Activated gamma-delta T cell treated with anti-CD3 and anti-CD28 coated beads, Interleukin-2, amount 50 U/mL, for 16 hours (primary cell): Measurements from ENCODE around the gene RGS16.
A peak's percentile ranks its signal among the peaks of the same experiment; 100 is the strongest.

Experiments
- DNase-seq: peaks from one replicate; pipeline ENCODE4 v3.0.0-alpha.2; 2020; ENCODE audit warnings: low read depth

RGS16 gene

DNA sequence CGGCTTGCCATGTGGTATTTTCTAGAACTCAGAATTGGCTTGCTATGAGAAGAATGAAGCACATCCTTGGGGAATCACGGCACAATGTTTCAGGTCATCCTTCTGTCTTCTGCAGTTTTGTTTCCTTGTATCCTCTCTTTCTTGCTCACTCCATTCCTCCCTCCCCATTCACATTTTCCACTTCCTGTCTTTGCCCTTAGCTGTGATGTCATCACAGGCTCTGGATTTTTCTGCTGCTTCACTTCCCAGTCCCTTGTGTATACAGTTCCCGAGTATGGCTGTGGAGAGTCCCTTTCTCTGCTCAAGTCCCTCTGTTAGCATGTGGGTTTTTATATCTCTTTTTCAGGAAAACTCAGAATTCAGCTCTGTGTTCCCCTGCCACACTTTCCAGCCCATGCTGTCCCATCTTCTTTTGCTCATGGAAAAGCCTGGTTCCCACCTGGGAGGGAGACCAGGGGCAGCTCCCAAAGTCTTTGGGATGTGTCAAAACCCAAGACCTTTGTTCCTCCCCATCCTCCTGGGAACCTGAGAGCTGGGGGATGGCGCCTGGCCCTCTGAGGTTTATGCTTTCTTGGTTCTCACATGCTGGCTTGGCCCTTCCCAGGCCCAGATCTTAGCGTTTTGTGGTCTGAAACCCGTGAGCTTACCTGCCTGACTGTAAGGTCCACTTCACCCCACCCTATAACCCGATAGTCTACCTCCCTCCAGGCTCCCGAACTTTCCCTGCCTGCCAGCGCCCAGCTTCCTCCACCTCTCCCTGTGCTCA, 4.8 kb upstream of the RGS16 start:
- no peak for DNase-seq

DNA sequence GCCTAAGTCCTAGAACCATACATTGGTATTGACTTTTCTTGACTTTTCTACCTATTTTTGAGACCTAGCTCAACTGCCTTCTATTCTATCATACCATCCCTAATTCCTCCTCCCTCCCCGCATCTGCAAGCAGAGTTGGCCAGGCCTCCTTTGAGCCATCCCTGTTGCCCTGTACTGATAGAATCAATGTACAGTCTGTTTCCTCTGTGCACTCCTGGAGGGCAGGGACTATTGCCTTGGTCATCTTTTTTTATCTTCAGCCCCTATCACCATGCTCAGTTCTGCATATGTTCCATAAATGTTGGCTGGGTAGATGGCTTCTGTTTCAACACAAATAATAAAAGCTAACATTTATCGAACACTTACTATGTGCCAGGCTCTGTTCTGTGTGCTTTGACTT, 4.0 kb upstream of the RGS16 start:
- DNase-seq = no peak

DNA sequence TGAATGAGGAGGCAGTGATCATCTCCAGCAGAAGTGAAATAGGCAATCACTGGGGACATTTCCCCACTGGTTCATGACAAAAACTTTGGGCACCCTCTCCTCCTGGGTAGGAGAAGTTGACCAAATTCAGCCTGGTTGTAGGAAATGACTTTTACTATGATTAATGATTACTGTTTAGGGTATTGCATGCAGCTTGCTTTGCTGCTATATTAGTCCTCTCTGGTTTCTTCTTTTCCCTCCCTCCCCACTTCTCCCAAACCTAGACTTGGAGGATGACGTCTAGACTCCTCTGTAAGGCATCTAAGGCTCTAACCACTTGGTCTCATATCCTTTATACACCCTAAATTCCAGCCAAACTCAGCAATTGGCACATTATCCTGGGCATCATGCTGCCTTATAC, 3.4 kb upstream of the RGS16 start:
- no peak for DNase-seq

DNA sequence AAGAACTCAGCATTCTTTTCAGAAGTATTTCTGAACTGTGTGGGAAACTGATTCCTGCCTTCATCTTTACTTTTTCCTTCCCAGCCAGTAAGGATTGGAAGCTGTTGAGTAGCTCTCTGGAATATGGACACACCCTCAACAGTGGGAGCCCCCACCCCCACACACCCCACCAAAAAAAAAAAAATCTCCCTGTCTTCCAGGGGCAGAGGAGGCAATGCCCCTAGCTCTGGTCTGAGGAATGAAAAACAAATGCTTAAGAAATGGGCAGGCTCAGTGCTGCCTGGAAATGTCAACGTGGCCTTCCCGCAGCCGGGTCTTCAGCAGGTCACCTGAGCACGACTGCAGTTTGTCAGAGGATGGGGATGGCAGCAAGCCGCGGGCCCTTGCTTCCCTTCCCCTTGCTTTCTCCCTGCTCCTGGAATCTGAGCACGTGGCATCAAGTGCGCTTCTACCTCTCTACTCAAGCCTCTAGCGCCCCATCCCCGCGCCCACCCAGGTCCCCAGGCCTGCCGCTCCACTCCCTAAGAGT, 479 bp downstream of the RGS16 start:
- no peak for DNase-seq

DNA sequence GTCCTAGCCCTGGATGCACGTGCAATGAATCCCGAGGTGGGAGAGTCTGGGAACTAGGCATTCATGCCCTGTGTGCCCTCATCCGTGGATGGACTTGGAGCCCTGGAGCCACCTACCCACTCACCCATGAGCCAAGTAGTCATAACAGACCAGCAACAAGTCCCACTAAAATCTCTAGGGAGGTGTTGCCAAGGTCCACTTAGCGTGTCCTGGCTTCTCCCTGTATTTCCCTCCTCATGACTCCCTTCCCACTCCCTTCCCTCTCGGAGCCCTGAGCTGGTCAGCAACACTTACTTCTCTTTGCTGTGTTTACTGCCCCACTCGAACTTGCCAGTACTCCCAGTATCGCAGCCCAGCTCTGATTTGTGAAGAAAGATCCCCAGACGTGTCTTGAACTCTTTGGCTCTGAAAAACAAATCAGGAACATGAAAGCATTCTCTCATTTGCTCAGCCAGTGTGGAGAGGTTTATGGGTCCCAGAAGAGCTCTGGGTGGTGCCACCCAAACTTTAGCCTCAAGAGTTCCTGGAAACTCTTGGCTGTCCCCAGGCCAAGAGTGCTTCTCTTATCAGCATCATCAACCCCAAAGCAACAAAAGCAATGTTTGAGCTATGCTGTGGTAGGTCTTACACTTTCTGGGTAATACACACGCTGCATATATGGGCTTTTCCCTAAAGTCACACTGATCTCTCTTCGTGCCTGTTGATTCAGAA, 1.1 kb downstream of the RGS16 start:
- no peak for DNase-seq

DNA sequence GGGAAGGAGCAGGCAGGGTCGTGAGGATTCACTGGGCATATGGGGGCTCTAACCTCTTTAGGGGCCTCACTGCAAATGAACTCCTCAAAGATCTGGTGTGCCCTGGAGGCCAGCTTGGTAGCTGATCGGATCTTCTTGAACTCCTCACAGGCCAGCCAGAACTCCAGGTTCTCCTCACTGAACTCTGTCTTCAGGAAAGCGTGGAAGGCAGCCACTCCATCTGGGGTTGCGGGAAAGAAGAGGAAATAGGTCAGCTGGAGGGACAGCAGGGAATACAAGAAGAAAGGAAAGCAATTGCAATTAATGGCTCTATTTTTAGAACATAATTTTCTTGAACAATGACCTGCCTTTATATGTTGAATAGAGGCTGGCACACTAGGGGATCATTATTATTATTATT, 2.3 kb downstream of the RGS16 start:
- no peak for DNase-seq

DNA sequence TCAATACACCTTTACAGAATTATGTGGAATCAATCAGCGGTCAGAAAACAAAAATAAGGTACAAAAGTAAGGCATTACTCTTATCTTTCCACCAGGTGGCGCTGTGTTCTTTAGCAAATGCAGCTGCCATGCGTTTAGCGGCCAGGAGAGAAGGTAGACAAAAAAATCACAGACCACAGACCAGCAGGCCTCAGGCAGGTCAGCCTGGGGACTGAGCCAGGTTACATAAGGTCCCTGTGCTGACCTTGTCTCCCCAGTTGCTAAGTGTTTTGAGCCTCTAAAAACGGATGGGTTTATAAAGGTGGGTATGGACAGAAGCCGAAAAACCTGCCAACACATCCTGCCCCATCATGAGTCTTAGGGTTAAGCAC, 2.8 kb downstream of the RGS16 start:
- DNase-seq = peak; percentile 47

DNA sequence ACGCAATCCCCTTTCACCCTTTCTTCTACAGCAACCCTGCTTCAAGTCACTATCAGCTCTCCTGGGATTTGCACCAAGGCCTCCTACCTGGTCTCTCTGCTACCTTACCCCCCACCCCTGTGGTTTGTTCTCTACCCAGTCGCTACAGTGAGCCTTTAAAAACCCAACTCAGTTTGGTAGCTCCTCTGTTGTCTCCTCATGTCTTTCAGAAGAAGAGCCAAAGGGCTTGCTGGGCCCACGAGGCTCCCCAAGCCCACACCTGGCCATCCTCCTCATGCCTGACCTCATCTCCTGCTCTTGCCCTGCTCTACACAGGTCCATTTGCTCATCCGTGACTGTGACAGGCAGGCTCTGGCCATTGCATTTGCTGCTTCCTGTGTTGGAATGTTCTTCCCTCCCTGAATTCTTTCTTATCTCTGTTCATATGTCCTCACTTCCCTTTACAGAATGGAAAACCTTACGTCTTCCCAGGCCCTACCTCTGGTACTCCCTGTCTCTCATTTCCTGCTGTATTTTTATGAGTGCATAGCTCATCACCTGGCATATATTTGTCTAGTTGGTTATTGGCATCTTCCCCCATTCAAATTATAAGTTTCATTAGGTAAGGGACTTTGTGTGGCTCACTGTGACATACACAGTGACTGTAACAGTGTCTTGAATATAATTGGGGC, 3.3 kb downstream of the RGS16 start:
- no peak for DNase-seq

DNA sequence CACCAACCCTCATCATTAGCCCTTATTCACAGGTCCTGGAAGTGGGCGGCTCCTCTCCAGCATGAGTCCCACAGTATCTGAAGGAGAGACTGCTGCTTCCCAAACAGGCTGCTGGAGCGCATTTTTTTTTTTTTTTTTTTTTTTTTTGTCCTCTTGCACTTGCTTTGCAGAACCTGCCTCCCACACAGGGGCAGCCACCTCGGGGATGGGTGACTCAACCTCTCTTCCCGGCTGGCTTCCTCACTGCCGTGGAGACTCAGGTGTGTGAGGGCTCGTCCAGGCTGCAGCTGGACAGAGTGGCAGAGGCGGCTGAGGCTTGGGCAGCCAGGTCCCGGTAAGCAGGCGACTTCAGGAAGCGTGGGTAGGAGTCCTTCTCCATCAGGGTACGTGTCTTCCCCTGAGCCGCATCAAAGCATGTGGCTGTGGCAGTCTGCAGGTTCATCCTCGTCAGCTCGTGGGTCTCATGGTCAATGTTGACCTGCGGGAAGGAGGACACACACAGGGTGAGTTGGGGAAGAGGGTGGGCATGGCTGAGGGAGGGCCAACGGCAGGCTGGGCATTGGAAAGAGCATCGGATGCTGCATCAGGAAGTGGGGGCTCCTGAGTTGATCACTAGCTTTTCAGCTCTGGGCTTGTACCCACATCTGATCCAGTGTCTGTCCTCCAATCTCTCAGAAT, 4.0 kb downstream of the RGS16 start:
- DNase-seq = no peak

DNA sequence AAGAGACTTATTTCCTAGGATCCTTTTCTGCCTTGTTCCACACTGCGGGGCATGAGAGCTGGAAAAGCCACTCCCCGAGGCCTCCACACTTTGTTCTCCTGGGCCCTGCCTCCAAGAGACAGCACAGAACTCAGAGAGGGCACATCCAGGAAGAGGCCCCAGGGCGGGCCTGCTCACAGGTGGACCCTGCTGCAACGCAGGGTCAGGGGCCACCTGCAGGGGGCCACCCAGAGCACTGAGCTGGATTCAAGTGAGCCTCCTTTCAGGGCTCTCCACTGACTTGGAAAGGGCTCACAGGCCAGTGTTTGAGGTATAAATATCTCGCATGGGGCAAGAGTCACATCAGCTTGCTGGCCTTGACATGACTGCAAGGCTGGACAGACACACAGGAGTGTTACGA, 4.8 kb downstream of the RGS16 start:
- no peak for DNase-seq

DNA sequence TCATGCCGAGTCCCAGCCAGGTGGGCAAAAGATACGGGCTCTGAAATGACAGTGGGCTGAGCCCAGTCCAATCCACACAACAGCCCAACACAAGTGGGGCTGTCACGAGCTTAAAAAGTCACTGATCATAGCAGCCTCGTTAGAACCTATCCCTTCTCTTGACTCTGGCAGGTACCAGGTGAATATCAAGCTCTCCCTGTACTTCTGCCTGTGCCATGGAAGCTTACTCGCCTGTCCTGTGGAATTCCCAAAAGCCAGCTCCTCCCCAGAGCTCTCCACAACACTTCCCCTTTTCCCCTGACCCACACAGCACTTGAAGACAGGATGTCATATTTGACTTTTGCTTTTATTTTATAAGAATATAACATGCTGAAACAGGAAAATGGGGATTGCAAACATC, 5.9 kb downstream of the RGS16 start:
- no peak for DNase-seq

DNA sequence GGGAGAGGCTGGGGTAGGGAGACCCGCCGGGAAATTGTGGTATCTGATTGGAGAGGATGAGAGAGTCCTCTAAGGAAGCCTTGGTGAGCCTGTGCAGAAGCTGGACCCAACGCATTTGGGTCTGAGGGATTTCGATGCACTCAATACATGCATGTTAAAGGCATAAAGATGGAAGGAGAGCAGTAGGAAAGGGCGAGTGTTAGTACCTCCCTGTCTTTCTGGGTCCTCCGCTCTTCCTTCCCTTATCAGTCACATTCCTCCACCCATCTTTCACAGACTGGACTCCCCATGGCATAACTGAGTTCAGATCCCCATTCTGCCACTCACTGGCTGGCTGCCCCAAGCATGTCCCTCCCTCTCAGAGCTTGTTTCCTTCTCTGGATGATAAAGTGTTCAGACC, 7.3 kb downstream of the RGS16 start:
- DNase-seq = no peak

DNA sequence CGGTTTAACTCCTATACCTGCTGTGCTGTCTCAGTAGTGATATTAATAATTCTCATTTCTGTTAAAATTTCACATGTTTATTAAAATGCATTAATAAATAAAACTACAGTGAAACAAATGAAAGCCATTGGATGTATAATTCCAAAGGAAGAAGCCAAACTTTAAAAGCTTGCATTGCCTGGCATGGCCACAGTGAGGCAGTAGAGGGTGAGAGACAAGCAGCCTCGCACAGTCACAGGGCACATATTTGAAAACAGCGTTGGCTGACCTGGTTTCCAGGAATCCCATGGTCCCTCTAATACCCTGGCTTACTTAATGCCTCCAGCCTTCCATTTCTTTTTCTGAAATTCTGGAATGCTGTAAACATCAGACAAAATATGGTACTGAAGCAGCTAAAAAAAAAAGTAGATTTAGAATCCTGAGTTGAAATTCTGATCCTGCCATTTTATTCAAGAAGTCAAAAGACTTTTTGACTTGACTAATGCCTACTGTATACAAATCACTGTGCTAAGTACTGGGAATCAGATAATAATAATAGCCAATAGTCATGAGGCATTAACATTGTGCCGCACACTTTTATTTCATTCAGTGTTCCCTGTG, 8.4 kb downstream of the RGS16 start:
- peak; percentile 44 for DNase-seq

DNA sequence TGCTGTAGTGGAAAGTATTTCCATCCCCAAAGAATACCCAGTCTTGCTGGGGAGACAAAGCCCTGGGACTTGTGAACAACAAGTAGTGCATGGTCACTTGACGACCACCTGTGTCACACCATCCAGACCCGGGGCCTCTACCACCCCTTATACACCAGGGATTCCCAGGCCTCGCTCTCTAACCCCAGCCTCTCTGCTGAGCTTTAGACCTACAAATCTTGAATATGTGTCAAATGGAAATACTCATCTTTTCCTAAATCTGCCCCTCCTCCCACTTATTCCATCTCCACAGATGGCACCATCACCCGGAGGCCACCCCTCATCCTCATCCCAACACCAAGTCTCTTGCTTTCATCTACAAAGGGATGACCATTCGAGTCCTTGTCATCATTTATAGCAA, 14.3 kb downstream of the RGS16 start:
- no peak for DNase-seq

DNA sequence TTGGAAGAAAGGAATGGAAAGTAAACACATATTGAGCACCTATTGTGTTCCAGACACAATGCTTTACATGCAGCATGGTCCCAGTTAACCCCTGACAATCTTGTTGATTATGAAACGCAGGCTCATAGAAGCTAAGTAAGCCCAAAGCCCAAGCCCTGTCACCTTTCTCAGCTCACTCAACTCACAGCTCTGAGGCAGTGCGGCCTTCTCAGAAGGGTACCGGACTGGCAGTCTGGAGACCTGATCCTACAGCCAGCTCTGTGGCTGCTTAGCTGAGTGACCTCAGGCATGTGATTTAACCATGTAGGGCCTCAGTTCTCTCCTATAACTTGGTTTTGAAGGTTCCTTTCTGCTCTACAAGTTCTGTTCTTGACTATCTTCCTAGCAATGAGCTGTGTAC, 14.7 kb downstream of the RGS16 start:
- DNase-seq = no peak

DNA sequence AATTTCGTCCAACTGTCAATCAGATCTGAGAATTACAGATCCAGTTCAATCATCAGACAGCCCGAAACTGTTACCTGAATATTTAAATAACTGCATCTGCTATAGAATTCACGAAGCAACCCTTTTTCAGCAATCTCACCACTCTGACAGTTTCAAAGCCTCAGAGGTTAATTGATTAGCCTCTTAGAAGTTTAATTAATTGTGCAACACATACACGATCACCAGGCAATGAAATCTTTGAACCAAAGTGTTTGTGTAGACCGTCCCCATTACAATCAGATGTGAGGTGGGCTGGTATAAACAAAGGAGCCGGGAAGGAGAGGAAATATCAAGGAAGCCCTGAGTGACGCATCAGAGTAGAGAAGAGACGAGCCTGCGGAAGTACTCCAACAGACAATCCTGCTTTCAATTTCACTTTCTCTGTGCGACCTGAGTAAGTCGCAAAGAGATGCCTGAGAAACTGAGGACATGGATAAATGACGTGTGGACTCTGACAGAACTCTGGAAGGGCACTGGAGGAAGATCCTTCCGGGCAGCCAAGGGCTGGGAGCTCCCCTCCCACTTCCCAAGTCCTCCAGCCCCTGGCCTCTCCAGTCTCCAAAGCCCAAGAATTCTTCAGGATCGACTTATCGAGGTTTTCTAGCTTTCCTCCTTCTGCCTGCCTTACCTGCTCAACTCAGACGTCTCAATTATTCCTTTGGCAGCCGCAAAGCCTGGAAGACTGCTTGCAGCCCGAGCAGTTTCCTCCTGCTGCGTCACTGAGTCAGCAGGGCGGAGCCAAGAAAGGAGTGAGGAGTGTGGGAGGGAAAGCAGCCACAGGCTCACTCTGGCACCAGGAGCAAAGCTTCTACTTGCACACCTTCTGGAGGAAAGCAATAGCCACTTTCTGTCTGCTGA, 15.4 kb downstream of the RGS16 start, which contains the start of gene RNASEL:
RNASEL (minus strand) TSS at position 757 of the 897 bp plus-strand sequence. CDS start 2,450 bp downstream, outside the sequence.
- no peak for DNase-seq

DNA sequence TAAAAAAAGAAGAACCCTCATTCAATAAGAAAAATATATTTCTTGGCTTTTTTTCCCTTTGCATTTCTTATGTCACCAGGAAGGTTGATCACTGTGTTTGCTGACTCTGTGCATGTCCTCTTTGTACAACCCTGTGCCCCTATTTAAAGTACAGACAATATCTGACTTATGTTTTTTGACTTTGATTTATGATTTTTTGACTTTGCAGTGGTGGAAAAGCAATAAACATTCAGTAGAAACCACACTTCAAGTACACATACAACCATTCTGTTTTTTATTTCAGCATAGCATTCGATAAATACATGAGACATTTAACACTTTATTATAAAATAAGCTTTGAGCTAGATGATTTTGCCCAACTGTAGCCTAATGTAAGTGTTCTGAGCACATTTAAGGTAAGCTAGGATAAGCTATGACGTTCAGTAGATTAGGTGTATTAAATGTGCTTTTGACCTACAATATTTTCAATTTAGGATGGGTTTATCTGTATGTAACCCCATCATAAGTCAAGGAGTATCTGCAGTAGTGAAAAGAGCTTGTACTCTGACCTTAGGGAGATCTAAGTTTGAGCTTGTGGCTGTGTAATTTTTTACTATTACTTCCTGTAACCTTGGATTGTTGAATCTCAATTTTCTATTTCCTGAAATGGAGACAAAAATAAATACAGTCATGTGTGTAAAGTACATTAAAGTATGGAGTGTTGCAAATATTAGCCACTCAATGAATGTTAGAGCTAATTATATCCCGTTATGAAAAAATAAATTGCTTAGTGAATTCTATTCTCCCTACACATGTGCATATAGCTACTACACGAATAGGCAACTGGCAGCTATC, 16.3 kb downstream of the RGS16 start:
- no peak for DNase-seq

DNA sequence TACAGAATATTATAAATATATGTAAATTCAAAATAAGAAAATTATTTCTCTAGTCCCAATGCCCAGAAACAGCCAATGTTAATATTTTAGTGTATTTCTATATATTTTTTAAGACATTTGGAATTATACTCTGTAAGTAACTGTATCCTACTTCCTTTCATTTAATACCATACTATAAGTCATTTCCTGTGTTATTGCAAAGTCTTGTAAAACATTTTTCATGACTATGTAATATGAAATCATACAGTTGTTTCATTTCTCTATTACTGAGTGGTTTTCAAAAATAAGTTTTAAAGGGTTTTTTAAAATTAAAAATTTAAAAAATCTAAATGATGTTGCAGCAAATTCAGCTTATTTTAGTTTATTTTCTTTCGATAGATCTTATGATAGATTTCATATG, 17.1 kb downstream of the RGS16 start:
- DNase-seq = no peak

DNA sequence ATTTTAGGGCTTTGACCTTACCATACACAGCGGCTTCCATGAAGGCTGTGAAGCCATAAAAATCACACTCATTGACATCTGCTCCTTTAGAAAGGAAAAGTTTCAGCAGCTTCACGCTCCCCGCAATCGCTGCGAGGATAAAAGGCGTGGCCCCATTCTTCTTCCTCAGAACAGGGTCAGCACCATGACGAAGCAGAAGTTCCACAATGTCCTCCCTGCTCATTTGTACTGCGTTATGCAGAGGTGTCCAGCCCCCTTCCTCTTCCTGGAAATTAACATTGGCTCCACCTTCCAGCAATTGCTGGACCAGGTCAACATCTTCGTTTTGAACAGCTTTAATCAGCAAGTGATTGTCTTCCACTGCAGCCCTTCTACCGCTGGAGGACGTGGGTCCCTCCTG, 17.8 kb downstream of the RGS16 start:
- DNase-seq = no peak

DNA sequence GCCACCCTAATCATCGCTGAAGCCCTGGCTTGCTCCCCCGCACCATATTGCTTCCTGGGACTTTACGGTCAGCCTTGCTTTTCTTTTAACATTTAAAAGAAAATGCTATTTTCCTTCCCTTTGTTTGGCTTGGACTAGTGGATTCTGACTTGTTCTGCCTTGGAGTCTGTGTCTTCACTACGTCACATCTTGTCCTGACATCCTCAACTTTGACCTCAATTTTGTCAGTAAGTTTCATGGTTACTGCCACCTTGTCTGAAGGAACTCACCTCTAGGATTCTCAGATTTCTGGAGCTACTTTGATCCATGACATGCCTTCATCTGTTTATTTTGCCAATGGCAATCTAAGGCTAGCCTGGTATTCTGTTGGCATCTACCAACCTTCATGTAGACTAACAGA, 19.4 kb downstream of the RGS16 start:
- no peak for DNase-seq
